Sigmoid colon (tissue), 4 donors: ENCODE data around the gene DHRS3.
A peak's percentile ranks its signal among the peaks of the same experiment; 100 is the strongest.

ENCODE experiments used
- POLR2AphosphoS5 ChIP-seq, 4 donors: sonication (generic); formaldehyde crosslinking; IDR thresholded peaks; one replicate each; pipeline ENCODE4 v1.6.1; 2017; ENCODE audit warnings: antibody characterized with exemption in 4 of 4
- TF ChIP-seq, protein P1 (sequence below), 4 experiments: fragments of 450-650 bp in 3 of 4; fragments of 200-600 bp in 1 of 4; IDR thresholded peaks; one replicate each; pipeline ENCODE4 v1.5.1; 2016 to 2019; ENCODE audit warnings: antibody characterized with exemption in 4 of 4, mild to moderate bottlenecking in 3 of 4, moderate library complexity in 2 of 4

GRCh38 chr1:12616709-12617373 lies 1.2 kb downstream of the DHRS3 start:
- TF ChIP-seq POLR2AphosphoS5 (IDR thresholded peaks at IDR 0.05), result peak in 1 of 4 donors; percentile 57
- TF ChIP-seq, protein P1, sequence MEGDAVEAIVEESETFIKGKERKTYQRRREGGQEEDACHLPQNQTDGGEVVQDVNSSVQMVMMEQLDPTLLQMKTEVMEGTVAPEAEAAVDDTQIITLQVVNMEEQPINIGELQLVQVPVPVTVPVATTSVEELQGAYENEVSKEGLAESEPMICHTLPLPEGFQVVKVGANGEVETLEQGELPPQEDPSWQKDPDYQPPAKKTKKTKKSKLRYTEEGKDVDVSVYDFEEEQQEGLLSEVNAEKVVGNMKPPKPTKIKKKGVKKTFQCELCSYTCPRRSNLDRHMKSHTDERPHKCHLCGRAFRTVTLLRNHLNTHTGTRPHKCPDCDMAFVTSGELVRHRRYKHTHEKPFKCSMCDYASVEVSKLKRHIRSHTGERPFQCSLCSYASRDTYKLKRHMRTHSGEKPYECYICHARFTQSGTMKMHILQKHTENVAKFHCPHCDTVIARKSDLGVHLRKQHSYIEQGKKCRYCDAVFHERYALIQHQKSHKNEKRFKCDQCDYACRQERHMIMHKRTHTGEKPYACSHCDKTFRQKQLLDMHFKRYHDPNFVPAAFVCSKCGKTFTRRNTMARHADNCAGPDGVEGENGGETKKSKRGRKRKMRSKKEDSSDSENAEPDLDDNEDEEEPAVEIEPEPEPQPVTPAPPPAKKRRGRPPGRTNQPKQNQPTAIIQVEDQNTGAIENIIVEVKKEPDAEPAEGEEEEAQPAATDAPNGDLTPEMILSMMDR (IDR thresholded peaks at IDR 0.05), result no peak
